Measurements from ENCODE around the gene ZSCAN32.
A peak's percentile ranks its signal among the peaks of the same experiment; 100 is the strongest.

The ZSCAN32 gene

DNA sequence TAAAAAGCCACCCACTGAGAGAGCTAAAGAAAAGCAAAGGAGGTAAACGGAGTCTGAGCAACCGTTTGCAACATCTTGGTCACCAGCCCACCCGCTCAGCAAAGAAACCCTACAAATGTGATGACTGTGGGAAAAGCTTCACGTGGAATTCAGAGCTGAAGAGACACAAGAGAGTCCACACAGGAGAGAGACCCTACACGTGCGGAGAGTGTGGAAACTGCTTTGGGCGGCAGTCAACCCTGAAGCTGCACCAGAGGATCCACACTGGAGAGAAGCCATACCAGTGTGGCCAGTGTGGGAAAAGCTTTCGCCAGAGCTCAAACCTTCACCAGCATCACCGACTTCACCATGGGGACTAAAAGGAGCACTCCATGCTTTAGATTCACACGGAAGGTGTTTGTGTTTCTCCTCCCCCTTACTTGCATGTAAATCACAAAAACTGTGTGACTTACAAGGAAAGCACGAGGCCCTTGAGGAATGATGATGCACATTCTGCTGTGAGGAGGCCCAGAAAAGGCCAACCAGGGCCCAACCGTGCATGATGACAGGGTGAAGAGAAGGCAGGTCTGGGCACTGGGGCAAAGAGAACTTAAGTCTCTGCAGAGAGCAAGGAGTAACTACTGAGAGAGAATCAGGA is 7.9 kb upstream of the ZSCAN32 start:
- Histone ChIP-seq H3K27me3 (ENCODE audit: insufficient read depth, poor library complexity, severe bottlenecking) (no peaks in the 10 kb centered on the region), H3K27ac (replicated peaks) (no peak overlapping the region), H3K4me3 (replicated peaks; ENCODE audit: insufficient read depth, low read length) (no peak overlapping the region)
- DNase-seq (ENCODE audit: low read depth in 1 of 2, low spot score in 1 of 2), result no peak
- TF ChIP-seq, protein P1, sequence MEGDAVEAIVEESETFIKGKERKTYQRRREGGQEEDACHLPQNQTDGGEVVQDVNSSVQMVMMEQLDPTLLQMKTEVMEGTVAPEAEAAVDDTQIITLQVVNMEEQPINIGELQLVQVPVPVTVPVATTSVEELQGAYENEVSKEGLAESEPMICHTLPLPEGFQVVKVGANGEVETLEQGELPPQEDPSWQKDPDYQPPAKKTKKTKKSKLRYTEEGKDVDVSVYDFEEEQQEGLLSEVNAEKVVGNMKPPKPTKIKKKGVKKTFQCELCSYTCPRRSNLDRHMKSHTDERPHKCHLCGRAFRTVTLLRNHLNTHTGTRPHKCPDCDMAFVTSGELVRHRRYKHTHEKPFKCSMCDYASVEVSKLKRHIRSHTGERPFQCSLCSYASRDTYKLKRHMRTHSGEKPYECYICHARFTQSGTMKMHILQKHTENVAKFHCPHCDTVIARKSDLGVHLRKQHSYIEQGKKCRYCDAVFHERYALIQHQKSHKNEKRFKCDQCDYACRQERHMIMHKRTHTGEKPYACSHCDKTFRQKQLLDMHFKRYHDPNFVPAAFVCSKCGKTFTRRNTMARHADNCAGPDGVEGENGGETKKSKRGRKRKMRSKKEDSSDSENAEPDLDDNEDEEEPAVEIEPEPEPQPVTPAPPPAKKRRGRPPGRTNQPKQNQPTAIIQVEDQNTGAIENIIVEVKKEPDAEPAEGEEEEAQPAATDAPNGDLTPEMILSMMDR (IDR thresholded peaks at IDR 0.05; ENCODE audit: insufficient read depth, low read length), result no peak
- 0 out of 2 replicates have a peak, but pooled peaks have one; percentile 46 for TF ChIP-seq POLR2AphosphoS5 (IDR thresholded peaks at IDR 0.05; ENCODE audit: low read depth)

DNA sequence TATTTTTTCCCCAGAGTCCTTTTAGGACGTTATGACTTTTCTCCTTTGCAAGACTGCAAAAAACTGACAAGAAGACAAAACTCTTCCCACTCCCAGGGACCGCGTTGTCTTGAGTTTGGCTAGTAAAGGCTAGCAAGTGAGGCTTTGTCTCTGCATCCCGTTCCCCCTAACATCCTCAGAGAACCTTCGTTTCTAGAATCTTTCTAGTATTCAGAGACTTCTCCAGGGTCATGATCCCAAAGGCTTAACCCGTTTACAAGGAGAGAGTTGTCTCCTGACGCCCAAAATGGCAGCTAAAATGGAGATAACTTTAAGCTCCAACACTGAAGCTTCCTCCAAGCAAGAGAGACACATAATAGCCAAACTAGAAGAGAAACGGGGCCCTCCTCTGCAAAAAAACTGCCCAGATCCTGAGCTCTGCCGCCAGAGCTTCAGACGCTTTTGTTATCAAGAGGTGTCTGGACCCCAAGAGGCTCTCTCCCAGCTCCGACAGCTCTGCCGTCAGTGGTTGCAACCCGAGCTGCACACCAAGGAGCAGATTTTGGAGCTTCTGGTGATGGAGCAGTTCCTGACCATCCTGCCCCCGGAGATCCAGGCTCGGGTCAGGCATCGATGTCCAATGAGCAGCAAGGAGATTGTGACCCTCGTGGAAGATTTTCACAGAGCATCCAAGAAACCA is 1.1 kb upstream of the ZSCAN32 start:
- H3K27me3 ChIP-seq (ENCODE audit: insufficient read depth, poor library complexity, severe bottlenecking), result no peaks in the 10 kb centered on the region
- peak in 1 of 2 experiments; percentile 3 for DNase-seq (ENCODE audit: low read depth in 1 of 2, low spot score in 1 of 2)
- peak overlapping the region; percentile 84 for H3K27ac ChIP-seq (replicated peaks)
- H3K4me3 ChIP-seq (replicated peaks; ENCODE audit: insufficient read depth, low read length), result peak overlapping the region; percentile 87
- TF ChIP-seq POLR2AphosphoS5 (IDR thresholded peaks at IDR 0.05; ENCODE audit: low read depth), result no peak
- TF ChIP-seq, protein P1 (IDR thresholded peaks at IDR 0.05; ENCODE audit: insufficient read depth, low read length), result no peak
- no peak for TF ChIP-seq GABPA (IDR thresholded peaks at IDR 0.05; ENCODE audit: low read depth)

DNA sequence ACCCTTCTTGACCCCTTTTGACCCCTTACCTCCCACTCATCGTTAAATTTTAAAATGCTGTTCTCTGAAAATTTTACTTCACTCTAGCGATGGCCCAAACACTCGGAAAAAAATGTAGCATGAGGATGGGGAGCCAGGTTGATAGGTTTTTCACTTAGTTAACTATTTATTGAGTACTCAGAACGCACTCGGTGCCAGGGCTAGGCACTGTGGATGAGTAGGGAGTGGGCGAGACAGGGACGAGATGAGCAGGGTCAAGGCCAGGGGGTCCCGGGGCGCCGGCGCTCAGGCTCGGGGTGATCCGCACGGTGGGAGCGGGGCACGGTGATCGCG is 392 bp downstream of the ZSCAN32 start:
- DNase-seq (ENCODE audit: low read depth in 1 of 2, low spot score in 1 of 2), result no peak
- H3K4me3 ChIP-seq (replicated peaks; ENCODE audit: insufficient read depth, low read length), result peak overlapping the region; percentile 87
- no peaks in the 10 kb centered on the region for H3K27me3 ChIP-seq (ENCODE audit: insufficient read depth, poor library complexity, severe bottlenecking)
- peak overlapping the region; percentile 84 for H3K27ac ChIP-seq (replicated peaks)
- no peak for TF ChIP-seq GABPA (IDR thresholded peaks at IDR 0.05; ENCODE audit: low read depth)
- TF ChIP-seq, protein P1 (IDR thresholded peaks at IDR 0.05; ENCODE audit: insufficient read depth, low read length), result no peak
- no peak for TF ChIP-seq POLR2AphosphoS5 (IDR thresholded peaks at IDR 0.05; ENCODE audit: low read depth)
- TF ChIP-seq, protein P2, sequence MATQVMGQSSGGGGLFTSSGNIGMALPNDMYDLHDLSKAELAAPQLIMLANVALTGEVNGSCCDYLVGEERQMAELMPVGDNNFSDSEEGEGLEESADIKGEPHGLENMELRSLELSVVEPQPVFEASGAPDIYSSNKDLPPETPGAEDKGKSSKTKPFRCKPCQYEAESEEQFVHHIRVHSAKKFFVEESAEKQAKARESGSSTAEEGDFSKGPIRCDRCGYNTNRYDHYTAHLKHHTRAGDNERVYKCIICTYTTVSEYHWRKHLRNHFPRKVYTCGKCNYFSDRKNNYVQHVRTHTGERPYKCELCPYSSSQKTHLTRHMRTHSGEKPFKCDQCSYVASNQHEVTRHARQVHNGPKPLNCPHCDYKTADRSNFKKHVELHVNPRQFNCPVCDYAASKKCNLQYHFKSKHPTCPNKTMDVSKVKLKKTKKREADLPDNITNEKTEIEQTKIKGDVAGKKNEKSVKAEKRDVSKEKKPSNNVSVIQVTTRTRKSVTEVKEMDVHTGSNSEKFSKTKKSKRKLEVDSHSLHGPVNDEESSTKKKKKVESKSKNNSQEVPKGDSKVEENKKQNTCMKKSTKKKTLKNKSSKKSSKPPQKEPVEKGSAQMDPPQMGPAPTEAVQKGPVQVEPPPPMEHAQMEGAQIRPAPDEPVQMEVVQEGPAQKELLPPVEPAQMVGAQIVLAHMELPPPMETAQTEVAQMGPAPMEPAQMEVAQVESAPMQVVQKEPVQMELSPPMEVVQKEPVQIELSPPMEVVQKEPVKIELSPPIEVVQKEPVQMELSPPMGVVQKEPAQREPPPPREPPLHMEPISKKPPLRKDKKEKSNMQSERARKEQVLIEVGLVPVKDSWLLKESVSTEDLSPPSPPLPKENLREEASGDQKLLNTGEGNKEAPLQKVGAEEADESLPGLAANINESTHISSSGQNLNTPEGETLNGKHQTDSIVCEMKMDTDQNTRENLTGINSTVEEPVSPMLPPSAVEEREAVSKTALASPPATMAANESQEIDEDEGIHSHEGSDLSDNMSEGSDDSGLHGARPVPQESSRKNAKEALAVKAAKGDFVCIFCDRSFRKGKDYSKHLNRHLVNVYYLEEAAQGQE (IDR thresholded peaks at IDR 0.05; ENCODE audit: insufficient replicate concordance, low read depth), result no peak
- TF ChIP-seq SPI1 (IDR thresholded peaks at IDR 0.05; ENCODE audit: borderline replicate concordance, low read depth), result no peak

DNA sequence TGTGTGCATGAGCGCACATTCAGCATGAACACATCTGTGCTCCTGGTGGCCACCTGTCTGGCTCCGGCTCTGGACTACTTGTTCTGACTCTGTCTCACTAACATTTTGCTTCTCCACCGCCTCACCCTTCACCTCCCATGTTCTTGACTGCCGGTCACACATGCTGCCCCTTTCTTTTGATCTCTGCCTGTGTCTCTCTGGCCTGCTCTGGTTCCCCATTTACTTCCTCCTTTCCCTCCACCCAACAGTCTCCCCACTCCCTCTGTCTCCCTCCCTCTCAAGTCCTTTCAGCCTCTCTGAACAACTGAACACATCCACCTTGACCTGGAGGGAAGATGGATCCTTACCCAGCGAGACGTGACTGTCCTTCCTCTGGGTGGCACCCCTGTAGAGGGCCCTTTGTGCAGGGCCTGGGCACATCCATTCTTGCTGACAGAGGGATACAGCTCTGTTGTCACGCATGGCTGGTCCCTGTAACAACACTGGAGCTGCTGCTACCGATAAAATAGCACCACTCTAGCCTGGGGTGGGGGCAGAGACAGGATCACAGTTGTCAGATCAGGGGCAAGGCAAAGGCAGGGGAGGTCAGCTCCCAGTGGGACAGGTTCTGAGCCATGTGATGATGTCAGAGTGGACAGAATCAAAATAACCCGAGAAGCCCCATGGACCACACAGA is 11.0 kb downstream of the ZSCAN32 start:
- Histone ChIP-seq H3K27me3 (ENCODE audit: insufficient read depth, poor library complexity, severe bottlenecking) (no peaks in the 10 kb centered on the region), H3K4me3 (replicated peaks; ENCODE audit: insufficient read depth, low read length) (no peak overlapping the region), H3K27ac (replicated peaks) (no peak overlapping the region)
- TF ChIP-seq SPI1 (IDR thresholded peaks at IDR 0.05; ENCODE audit: borderline replicate concordance, low read depth), result no peak
- no peak for TF ChIP-seq GABPA (IDR thresholded peaks at IDR 0.05; ENCODE audit: low read depth)
- TF ChIP-seq, protein P2 (IDR thresholded peaks at IDR 0.05; ENCODE audit: insufficient replicate concordance, low read depth), result no peak
- no peak; the same call in 1 of the 2 replicates for TF ChIP-seq POLR2AphosphoS5 (IDR thresholded peaks at IDR 0.05; ENCODE audit: low read depth)
- TF ChIP-seq, protein P1 (IDR thresholded peaks at IDR 0.05; ENCODE audit: insufficient read depth, low read length), result no peak
- DNase-seq (ENCODE audit: low read depth in 1 of 2, low spot score in 1 of 2), result peak in 1 of 2 experiments; percentile 4
